H1 (cell line): ENCODE measurements around the gene THAP2.

Experiments used
- CTCF ChIP-seq, 3 experiments: IDR thresholded peaks; 1 replicate in 2 of 3; 2 replicates in 1 of 3; pipeline versions ENCODE4 v1.5.1 to v1.6.1; 2011; ENCODE audit warnings: low read length in 3 of 3, mild to moderate bottlenecking in 3 of 3, inconsistent platforms in 2 of 3, low read depth in 1 of 3, moderate library complexity in 1 of 3; ENCODE audit not compliant: insufficient read depth in 1 of 3; ENCODE audit errors: control extremely low read depth in 1 of 3
- POLR2A ChIP-seq, 2 experiments: IDR thresholded peaks; 1 replicate in 1 of 2; 2 replicates in 1 of 2; pipeline ENCODE4 v1.6.1; 2011; ENCODE audit warnings: low read depth in 2 of 2, low read length in 2 of 2, mild to moderate bottlenecking in 2 of 2; ENCODE audit errors: control extremely low read depth in 1 of 2
- RFX5 ChIP-seq: IDR thresholded peaks from 2 replicates; pipeline ENCODE4 v1.6.1; 2011; ENCODE audit warnings: low read depth, low read length, improper control_type of control experiment, borderline replicate concordance
- TCF12 ChIP-seq: IDR thresholded peaks from 2 replicates; pipeline ENCODE4 v1.6.1; 2011; ENCODE audit warnings: low read depth, mild to moderate bottlenecking, low read length

- no peak for TF ChIP-seq RFX5
- no peak for TF ChIP-seq TCF12
- TF ChIP-seq CTCF (IDR thresholded peaks at IDR 0.05; ENCODE audit: control extremely low read depth in 1 of 3, insufficient read depth in 1 of 3, low read depth in 1 of 3, low read length in 3 of 3) = no peak
- TF ChIP-seq POLR2A (IDR thresholded peaks at IDR 0.05; ENCODE audit: control extremely low read depth in 1 of 2, low read depth in 2 of 2, low read length in 2 of 2) = no peak
These were observed 2.0 kb upstream of the THAP2 start for GRCh38 chr12:71661977-71662530.
